GM18498 (cell line): ENCODE measurements around the gene C16orf74.

Experiments used
- ATAC-seq: cut with Tn5 transposase; IDR thresholded peaks from one replicate; pipeline ENCODE4 v1.9.1; 2021; ENCODE audit warnings: mild to moderate bottlenecking, moderate library complexity; ENCODE audit not compliant: unreplicated experiment

Gene C16orf74

DNA sequence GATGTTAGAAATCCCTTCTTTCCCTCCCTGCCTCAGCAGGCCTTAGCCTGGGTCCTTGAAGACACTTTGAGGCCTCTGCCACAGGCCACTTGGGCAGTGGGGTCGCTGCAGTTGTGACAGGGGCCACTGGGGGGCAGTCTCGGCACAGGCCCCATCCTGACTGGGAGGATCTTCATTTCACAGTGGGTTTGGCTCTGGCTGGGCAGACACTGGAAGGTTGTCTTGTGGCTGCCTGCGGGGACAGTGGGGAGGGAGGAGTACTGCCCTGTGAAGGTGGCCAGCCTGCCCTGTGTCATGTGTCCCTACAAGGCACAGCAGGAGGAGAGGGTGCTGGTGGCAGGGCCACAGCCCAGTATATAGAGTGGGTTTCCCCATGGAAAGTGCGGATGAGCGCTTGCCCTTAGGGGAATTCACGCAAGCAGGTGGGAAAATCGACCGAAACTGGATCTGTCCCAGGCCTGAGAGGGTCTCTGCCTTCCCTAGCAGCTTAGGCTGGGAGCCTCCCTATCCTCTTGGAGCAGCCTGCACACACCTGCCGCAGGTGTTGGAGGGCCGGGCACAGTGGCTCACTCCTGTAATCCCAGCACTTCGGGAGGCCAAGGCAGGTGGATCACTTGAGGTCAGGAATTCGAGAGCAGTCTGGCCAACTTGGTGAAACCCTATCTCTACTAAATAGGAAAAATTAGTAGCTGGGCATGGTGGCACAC is 90.9 kb downstream of the C16orf74 start:
- ATAC-seq = no peak

DNA sequence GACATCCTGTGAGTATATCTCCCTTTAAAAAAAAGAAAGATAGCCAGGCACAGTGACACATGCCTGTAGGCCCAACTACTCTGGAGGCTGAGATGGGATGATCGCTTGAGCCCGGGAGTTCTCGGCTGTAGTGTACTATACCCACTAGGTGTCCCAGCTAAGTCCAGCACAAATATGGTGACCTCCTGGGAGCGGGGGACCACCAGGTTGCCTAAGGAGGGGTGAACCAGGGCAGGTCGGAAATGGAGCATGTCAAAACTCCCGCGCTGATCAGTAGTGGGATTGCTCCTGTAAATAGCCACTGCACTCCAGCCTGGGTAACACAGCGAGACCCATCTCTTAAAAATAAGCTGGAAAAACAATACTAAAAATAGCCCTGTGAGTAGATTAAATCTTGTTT is 91.6 kb downstream of the C16orf74 start:
- ATAC-seq = no peak

DNA sequence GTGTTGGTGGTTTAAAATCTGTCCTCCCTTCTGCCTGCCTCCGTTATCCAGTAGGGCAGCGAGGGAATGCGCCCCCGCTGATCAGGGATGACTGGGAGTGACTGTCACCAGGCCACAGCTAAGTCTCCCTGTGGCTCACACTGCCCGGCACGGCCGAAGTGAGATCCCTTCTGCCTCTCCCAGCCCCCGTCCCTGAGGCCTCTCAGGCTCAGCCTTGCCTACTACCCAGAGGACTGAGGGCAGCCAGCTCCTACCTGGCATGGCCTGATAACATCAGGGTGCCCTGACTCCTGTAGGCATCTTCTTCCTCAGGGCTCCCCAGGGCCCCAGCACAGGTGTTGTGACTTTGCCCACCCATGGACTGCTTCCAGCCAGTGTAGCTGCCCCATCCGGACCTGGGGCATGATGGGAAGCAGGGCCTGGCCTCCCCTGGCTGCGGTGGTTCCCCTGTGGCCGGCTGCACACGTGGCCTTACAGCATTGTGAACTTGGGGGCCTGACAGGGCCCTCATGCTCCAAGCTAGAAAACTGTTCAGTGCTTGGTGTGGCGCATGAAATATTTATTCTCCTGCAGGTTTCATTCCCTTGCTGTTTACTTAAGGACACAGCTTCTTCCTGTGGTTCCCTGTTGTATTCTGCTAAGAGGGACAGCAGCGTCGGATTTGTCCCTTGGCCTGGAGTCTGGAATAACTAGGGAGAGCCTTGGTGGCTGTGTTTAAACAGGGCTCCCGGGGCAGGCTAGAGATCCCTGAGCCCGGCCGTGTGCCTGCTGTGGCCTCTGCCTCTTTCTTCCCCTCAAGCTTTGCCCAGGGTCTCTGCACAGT is 92.2 kb downstream of the C16orf74 start:
- no peak for ATAC-seq

DNA sequence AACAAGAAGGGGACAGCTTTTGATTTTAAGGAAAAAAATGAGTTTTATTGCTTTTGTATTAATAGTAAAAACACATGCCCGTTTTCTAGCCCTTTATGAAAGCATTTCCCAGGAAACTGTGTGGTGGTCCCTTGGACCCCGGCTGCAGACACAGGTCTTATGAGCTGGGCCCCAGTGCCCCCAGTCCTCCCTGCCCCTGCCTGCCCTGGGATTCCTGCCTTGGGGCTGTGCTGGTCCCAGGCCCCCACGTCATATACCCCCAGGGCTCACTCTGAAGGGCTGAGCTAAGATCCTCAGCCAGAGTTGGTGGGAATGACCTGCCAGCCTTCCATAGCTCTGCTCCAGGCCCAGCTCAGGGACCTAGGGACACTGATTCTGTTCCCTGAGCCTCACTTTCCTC is 92.9 kb downstream of the C16orf74 start:
- no peak for ATAC-seq
